HepG2 (cell line): Measurements from ENCODE around the gene ASB7. TPM values are rescaled to one million over a fixed set of nuclear protein-coding genes. Genes with fewer than 3 reads are reported as not detected.

Source experiments
- ATAC-seq: fragments of 200-7000 bp; cut with Tn5 transposase; 3 replicates; pipeline ENCODE4 v1.9.1; 2020; ENCODE audit warnings: mild to moderate bottlenecking, moderate library complexity
- BruUV-seq: library from RNA; stranded (reverse); fragments of 400-500 nt; replicated peaks from 2 replicates; lab custom pipeline; 2021; lab: Mats Ljungman, UMichigan
- CTCF ChIA-PET: fragments of 300-600 bp; formaldehyde crosslinking; extraction: SDS; loops from one replicate; lab custom pipeline; 2021; ENCODE audit warnings: low total read pairs, inconsistent platforms, low intra/inter-chr PET ratio; lab: Yijun Ruan, JAX
- POLR2A ChIA-PET: fragments of 350-600 bp; sonication (Branson Sonifier 250); formaldehyde crosslinking; loops from one replicate; lab custom pipeline; 2020; ENCODE audit warnings: antibody characterized with exemption, inconsistent platforms; lab: Yijun Ruan, JAX
- DNase-seq: peaks from one replicate; pipeline ENCODE4 v3.0.0-alpha.2; 2015; ENCODE audit warnings: low spot score
- FAIRE-seq: peaks from 3 replicates; lab custom pipeline; 2011; peaks lifted over from hg19 to GRCh38; lab: Jason Lieb, UNC
- H2AFZ ChIP-seq: one replicate; pipeline ENCODE4 v1.6.1; 2011; ENCODE audit warnings: low read length, inconsistent platforms
- H3K27ac ChIP-seq: fragments of 300-600 bp; 3 replicates; pipeline ENCODE4 v1.8.0; 2011; ENCODE audit warnings: mixed run types, mild to moderate bottlenecking, mixed read lengths, low read length, inconsistent platforms; ENCODE audit not compliant: insufficient read depth; ENCODE audit errors: extremely low read length
- H3K27me3 ChIP-seq, 2 experiments: fragments of 200-600 bp in 1 of 2; 2 replicates in 1 of 2; 3 replicates in 1 of 2; pipeline versions ENCODE4 v1.6.0 to v1.8.0; 2011; ENCODE audit warnings: low read length in 2 of 2, mild to moderate bottlenecking in 2 of 2, moderate library complexity in 2 of 2, inconsistent platforms in 1 of 2; ENCODE audit not compliant: insufficient read depth in 2 of 2, control insufficient read depth in 1 of 2
- H3K36me3 ChIP-seq, 2 experiments: fragments of 200-600 bp in 1 of 2; replicated peaks in 1 of 2; 2 replicates in 1 of 2; 3 replicates in 1 of 2; pipeline versions ENCODE4 v1.5.1 to v1.8.0; 2011; ENCODE audit warnings: low read length in 2 of 2, inconsistent platforms in 1 of 2; ENCODE audit not compliant: insufficient read depth in 2 of 2, control insufficient read depth in 1 of 2
- H3K4me1 ChIP-seq: 2 replicates; pipeline ENCODE4 v1.5.1; 2012; ENCODE audit warnings: low read length, inconsistent platforms; ENCODE audit not compliant: insufficient read depth
- H3K4me2 ChIP-seq: 2 replicates; pipeline ENCODE4 v1.6.0; 2011; ENCODE audit warnings: low read depth, low read length, inconsistent platforms
- H3K4me3 ChIP-seq, 3 experiments: fragments of 200-600 bp in 1 of 3; sonication (generic), shearing (Covaris generic) in 1 of 3; replicated peaks in 1 of 3; 2 replicates each; pipeline ENCODE4 v1.5.1; 2011 to 2016; ENCODE audit warnings: low read length in 3 of 3, inconsistent platforms in 2 of 3, low read depth in 2 of 3, mild to moderate bottlenecking in 2 of 3, control low read depth in 1 of 3, mixed read lengths in 1 of 3; ENCODE audit not compliant: insufficient read depth in 1 of 3
- H3K79me2 ChIP-seq: one replicate; pipeline ENCODE4 v1.6.1; 2011; ENCODE audit warnings: low read length, inconsistent platforms; ENCODE audit not compliant: insufficient read depth
- H3K9ac ChIP-seq: 2 replicates; pipeline ENCODE4 v1.6.0; 2011; ENCODE audit warnings: mild to moderate bottlenecking, low read depth, low read length, inconsistent platforms; ENCODE audit not compliant: insufficient read depth
- H3K9me3 ChIP-seq: 2 replicates; pipeline ENCODE4 v1.5.1; 2012; ENCODE audit warnings: mild to moderate bottlenecking, low read length
- H4K20me1 ChIP-seq: 2 replicates; pipeline ENCODE4 v1.6.0; 2011; ENCODE audit warnings: inconsistent platforms, mild to moderate bottlenecking, low read length, moderate library complexity; ENCODE audit not compliant: insufficient read depth
- CAMTA2 ChIP-seq: sonication (generic); formaldehyde crosslinking; IDR thresholded peaks from 2 replicates; pipeline ENCODE4 v1.4.0; 2020; ENCODE audit warnings: mild to moderate bottlenecking, missing genetic modification reagents, borderline replicate concordance
- FOXP1 ChIP-seq, 2 experiments: fragments of 450-650 bp in 1 of 2; IDR thresholded peaks; 2 replicates each; pipeline ENCODE4 v1.6.1; 2017 to 2018; ENCODE audit warnings: antibody characterized with exemption in 1 of 2
- NFE2L1 ChIP-seq: sonication (generic); formaldehyde crosslinking; IDR thresholded peaks from 2 replicates; pipeline ENCODE4 v1.4.0; 2020; ENCODE audit warnings: missing genetic modification reagents, mild to moderate bottlenecking, borderline replicate concordance
- THYN1 ChIP-seq: sonication (generic); formaldehyde crosslinking; IDR thresholded peaks from 2 replicates; pipeline ENCODE4 v1.8.1; 2023; ENCODE audit warnings: low read depth, mild to moderate bottlenecking, moderate library complexity, missing genetic modification reagents, borderline replicate concordance
- WIZ ChIP-seq: sonication (generic); formaldehyde crosslinking; IDR thresholded peaks from 2 replicates; pipeline ENCODE4 v1.5.1; 2020; ENCODE audit warnings: mild to moderate bottlenecking, missing genetic modification reagents
- XBP1 ChIP-seq: sonication (generic); formaldehyde crosslinking; IDR thresholded peaks from 2 replicates; pipeline ENCODE4 v1.5.0; 2020; ENCODE audit warnings: missing genetic modification reagents
- ZNF780A ChIP-seq: sonication (generic); formaldehyde crosslinking; IDR thresholded peaks from 2 replicates; pipeline ENCODE4 v1.8.0; 2022; ENCODE audit warnings: mild to moderate bottlenecking, missing genetic modification reagents, moderate library complexity
- ZSCAN30 ChIP-seq: sonication (generic); formaldehyde crosslinking; IDR thresholded peaks from 2 replicates; pipeline ENCODE4 v1.5.0; 2020; ENCODE audit warnings: mild to moderate bottlenecking, missing genetic modification reagents
- WGBS: methylation state at CpG from one replicate; pipeline ENCODE4 v1.1.6; 2017; ENCODE audit warnings: low lambda C conversion rate; 5-methylcytosine and 5-hydroxymethylcytosine counted together
- in situ Hi-C: cut with HindIII; loops from 2 replicates; pipeline ENCODE4 v1.10.0; 2017; ENCODE audit warnings: low pct_unique_long_range_greater_than_20kb; ENCODE audit not compliant: extremely low pct_ligation_motif_present
- intact Hi-C: fragments of 100-400 bp; cut with micrococcal nuclease; formaldehyde crosslinking; loops from one replicate; pipeline ENCODE4 v1.10.0; 2022; ENCODE audit not compliant: unreplicated experiment
- polyA plus RNA-seq, 8 experiments: library from polyadenylated mRNA; depleted of rRNA in 3 of 8; stranded (reverse) in 7 of 8; unstranded in 1 of 8; fragments of >200 nt; fragmentation: Illumina TruSeq in 4 of 8; extraction: Trizol in 4 of 8; gene quantifications; 2 replicates each; pipeline versions ENCODE4 v1.2.1 to v1.2.3, GENCODE V29; 2011 to 2016; ENCODE audit warnings: low read depth in 4 of 8, missing spikeins in 1 of 8, mixed read lengths in 1 of 8; ENCODE audit not compliant: insufficient read depth in 1 of 8
- total RNA-seq, 5 experiments: library from RNA; depleted of rRNA; stranded (reverse); fragments of >200 nt; fragmentation: Illumina TruSeq; extraction: Trizol; gene quantifications; 2 replicates each; pipeline ENCODE4 v1.2.3, GENCODE V29; 2016; ENCODE audit warnings: low read depth in 1 of 5
- TF ChIP-seq, protein P1 (sequence below): sonication (generic); formaldehyde crosslinking; IDR thresholded peaks from 2 replicates; pipeline ENCODE4 v1.5.0; 2020; ENCODE audit warnings: mild to moderate bottlenecking, missing genetic modification reagents, borderline replicate concordance

Gene ASB7
- total and polyA plus RNA-seq, 2 of the 13 experiments (the other 11 are each of a cell fraction or from before 2014, with no cell fraction given) = 7.7 to 12.1 TPM

- in situ Hi-C loops (no loop called here), intact Hi-C loops (no loop called here)
- ATAC-seq (no peak), FAIRE-seq (no peak), DNase-seq (no peak)
- H3K4me1 ChIP-seq = no peaks in the 10 kb centered on the region
- CTCF ChIA-PET = no interaction called here
- H3K36me3 ChIP-seq = no peaks in the 10 kb centered on the region
- no peaks in the 10 kb centered on the region for H3K27me3 ChIP-seq
- H3K9ac ChIP-seq = no peak overlapping the region
- H3K9me3 ChIP-seq = peaks cover 37% of the 10 kb centered on the region
- no peak overlapping the region for H2AFZ ChIP-seq
- H4K20me1 ChIP-seq = no peaks in the 10 kb centered on the region
- no peak overlapping the region for H3K4me3 ChIP-seq
- H3K79me2 ChIP-seq = peaks cover 23% of the 10 kb centered on the region
- BruUV-seq = no TSS peak
- WGBS = 61% methylated on average over 2 of the region's 2 CpGs
- TF ChIP-seq XBP1 (CRISPR knock-in tag) (no peak), NFE2L1 (no peak), THYN1 (CRISPR knock-in tag) (no peak), WIZ (no peak), ZNF780A (no peak), CAMTA2 (CRISPR knock-in tag) (no peak), FOXP1 (IDR thresholded peaks at IDR 0.05) (no peak), FOXP1 (CRISPR knock-in tag; IDR thresholded peaks at IDR 0.05) (no peak), ZSCAN30 (CRISPR knock-in tag) (no peak)
- TF ChIP-seq, protein P1, sequence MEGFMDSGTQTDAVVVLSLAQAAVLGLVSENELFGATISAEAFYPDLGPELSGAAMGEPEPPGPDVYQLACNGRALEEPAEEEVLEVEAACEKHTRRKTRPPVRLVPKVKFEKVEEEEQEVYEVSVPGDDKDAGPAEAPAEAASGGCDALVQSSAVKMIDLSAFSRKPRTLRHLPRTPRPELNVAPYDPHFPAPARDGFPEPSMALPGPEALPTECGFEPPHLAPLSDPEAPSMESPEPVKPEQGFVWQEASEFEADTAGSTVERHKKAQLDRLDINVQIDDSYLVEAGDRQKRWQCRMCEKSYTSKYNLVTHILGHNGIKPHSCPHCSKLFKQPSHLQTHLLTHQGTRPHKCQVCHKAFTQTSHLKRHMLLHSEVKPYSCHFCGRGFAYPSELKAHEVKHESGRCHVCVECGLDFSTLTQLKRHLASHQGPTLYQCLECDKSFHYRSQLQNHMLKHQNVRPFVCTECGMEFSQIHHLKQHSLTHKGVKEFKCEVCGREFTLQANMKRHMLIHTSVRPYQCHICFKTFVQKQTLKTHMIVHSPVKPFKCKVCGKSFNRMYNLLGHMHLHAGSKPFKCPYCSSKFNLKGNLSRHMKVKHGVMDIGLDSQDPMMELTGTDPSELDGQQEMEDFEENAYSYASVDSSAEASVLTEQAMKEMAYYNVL = no peak
- no peak overlapping the region for H3K4me2 ChIP-seq
- no peak overlapping the region for H3K27ac ChIP-seq
- POLR2A ChIA-PET = no interaction called here
Observed at GRCh38 chr15:100591835-100592234, 10.6 kb upstream of the ASB7 start.
